B cell (primary cell): ENCODE measurements around the gene DPP10. TPM values are rescaled to one million over a fixed set of nuclear protein-coding genes. Genes with fewer than 3 reads are reported as not detected.

ENCODE experiments used
- ATAC-seq: fragments of 200-7000 bp; cut with Tn5 transposase; one replicate; pipeline ENCODE4 v1.10.0; 2021; ENCODE audit warnings: low read depth, mild to moderate bottlenecking, moderate number of reproducible peaks, moderate library complexity
- CTCF ChIA-PET: fragments of 350-600 bp; sonication (Branson Sonifier 250); formaldehyde crosslinking; loops from one replicate; lab custom pipeline; 2021; ENCODE audit warnings: antibody characterized with exemption, inconsistent platforms; lab: Charles Lee
- POLR2A ChIA-PET: fragments of 350-600 bp; sonication (Branson Sonifier 250); formaldehyde crosslinking; loops from one replicate; lab custom pipeline; 2021; ENCODE audit warnings: antibody characterized with exemption; lab: Charles Lee
- DNase-seq: peaks from one replicate; pipeline ENCODE4 v3.0.0; 2013
- H2AFZ ChIP-seq: 2 replicates; pipeline ENCODE4 v1.6.1; 2012; ENCODE audit warnings: mild to moderate bottlenecking, low read depth, low read length; ENCODE audit not compliant: insufficient read depth, poor library complexity, severe bottlenecking
- H3K27ac ChIP-seq, 2 donors: 1 replicate in 1 of 2; 2 replicates in 1 of 2; pipeline ENCODE4 v1.5.1; 2012 to 2013; ENCODE audit warnings: low read length in 2 of 2, mild to moderate bottlenecking in 2 of 2, moderate library complexity in 1 of 2
- H3K27me3 ChIP-seq, 4 experiments: fragments of 200-600 bp in 1 of 4; sonication (generic) in 1 of 4; replicated peaks in 1 of 4; 1 replicate in 2 of 4; 2 replicates in 2 of 4; pipeline versions ENCODE4 v1.6.1 to v1.7.0; 2013 to 2016; ENCODE audit warnings: low read length in 3 of 4, mild to moderate bottlenecking in 2 of 4, mixed read lengths in 1 of 4, moderate library complexity in 1 of 4; ENCODE audit not compliant: insufficient read depth in 4 of 4, control insufficient read depth in 3 of 4; ENCODE audit errors: control extremely low read depth in 1 of 4
- H3K36me3 ChIP-seq, 2 experiments: replicated peaks in 1 of 2; 1 replicate in 1 of 2; 2 replicates in 1 of 2; pipeline versions ENCODE4 v1.6.1 to v1.7.1; 2013; ENCODE audit warnings: low read length in 1 of 2; ENCODE audit not compliant: insufficient read depth in 2 of 2, control insufficient read depth in 1 of 2; ENCODE audit errors: control extremely low read depth in 1 of 2, extremely low read depth in 1 of 2
- H3K4me1 ChIP-seq, 2 donors: fragments of 200-600 bp in 1 of 2; sonication (generic) in 1 of 2; 1 replicate in 1 of 2; 2 replicates in 1 of 2; pipeline versions ENCODE4 v1.5.1 to v1.6.1; 2013 to 2017; ENCODE audit warnings: low read length in 2 of 2; ENCODE audit not compliant: control insufficient read depth in 2 of 2, insufficient read depth in 2 of 2
- H3K4me2 ChIP-seq: replicated peaks from 2 replicates; pipeline ENCODE3; 2012; ENCODE audit warnings: mild to moderate bottlenecking, low read depth, low read length; ENCODE audit not compliant: poor library complexity, severe bottlenecking
- H3K4me3 ChIP-seq, 5 experiments: fragments of 200-600 bp in 1 of 5; sonication (generic) in 1 of 5; 1 replicate in 3 of 5; 2 replicates in 2 of 5; pipeline versions ENCODE4 v1.5.1 to v1.7.0; 2011 to 2016; ENCODE audit warnings: low read length in 4 of 5, mild to moderate bottlenecking in 4 of 5, low read depth in 2 of 5, control low read depth in 1 of 5, moderate library complexity in 1 of 5; ENCODE audit not compliant: insufficient read depth in 1 of 5; ENCODE audit errors: control extremely low read depth in 1 of 5, extremely low read depth in 1 of 5
- H3K79me2 ChIP-seq: fragments of 200-600 bp; sonication (generic); one replicate; pipeline ENCODE4 v1.6.0; 2016; ENCODE audit warnings: low read length; ENCODE audit not compliant: control insufficient read depth, insufficient read depth
- H3K9ac ChIP-seq: fragments of 200-600 bp; sonication (generic); 2 replicates; pipeline ENCODE4 v1.6.1; 2017; ENCODE audit warnings: mild to moderate bottlenecking, low read length, moderate library complexity
- H3K9me3 ChIP-seq, 3 donors: one replicate each; pipeline versions ENCODE4 v1.6.1 to v1.7.1; 2013; ENCODE audit warnings: low read length in 2 of 3; ENCODE audit not compliant: control insufficient read depth in 2 of 3, insufficient read depth in 1 of 3; ENCODE audit errors: control extremely low read depth in 1 of 3
- H4K20me1 ChIP-seq: 2 replicates; pipeline ENCODE4 v1.6.0; 2012; ENCODE audit warnings: mild to moderate bottlenecking, low read length; ENCODE audit not compliant: insufficient read depth, control insufficient read depth, poor library complexity, severe bottlenecking
- H3K27ac Mint-ChIP-seq: one replicate; pipeline ENCODE4 v1.8.0; 2021; ENCODE audit warnings: mixed read lengths
- H3K27me3 Mint-ChIP-seq: one replicate; pipeline ENCODE4 v1.8.0; 2021; ENCODE audit warnings: mixed read lengths
- H3K4me1 Mint-ChIP-seq: one replicate; pipeline ENCODE4 v1.8.0; 2021; ENCODE audit warnings: mixed read lengths
- H3K4me3 Mint-ChIP-seq: one replicate; pipeline ENCODE4 v1.8.0; 2021; ENCODE audit warnings: mixed read lengths
- H3K9me3 Mint-ChIP-seq: one replicate; pipeline ENCODE4 v1.8.0; 2022; ENCODE audit warnings: mixed read lengths; ENCODE audit not compliant: insufficient read depth
- EZH2 ChIP-seq: IDR thresholded peaks from 2 replicates; pipeline ENCODE4 v1.6.1; 2012; ENCODE audit warnings: borderline replicate concordance, low read depth, mild to moderate bottlenecking, moderate library complexity, low read length; ENCODE audit not compliant: insufficient read depth, poor library complexity, severe bottlenecking
- WGBS: methylation state at CpG from one replicate; pipeline ENCODE4 v1.1.5; 2013; ENCODE audit warnings: missing lambda C conversion rate; ENCODE audit not compliant: insufficient coverage; 5-methylcytosine and 5-hydroxymethylcytosine counted together
- intact Hi-C: fragments of 100-400 bp; cut with micrococcal nuclease; formaldehyde crosslinking; loops from one replicate; pipeline ENCODE4 v1.10.0; 2022
- polyA plus RNA-seq: library from polyadenylated mRNA; depleted of rRNA; stranded (reverse); fragments of >200 nt; gene quantifications from 2 replicates; pipeline ENCODE4 v1.2.3, GENCODE V29; 2012
- total RNA-seq, 2 donors: library from RNA; stranded (reverse); fragments of 120-200 nt in 1 of 2; gene quantifications; 1 replicate in 1 of 2; 2 replicates in 1 of 2; pipeline versions ENCODE4 v1.2.3 to v1.2.4, GENCODE V29; 2013 to 2022
- TF ChIP-seq, protein P1 (sequence below): fragments of 200-600 bp; IDR thresholded peaks from one replicate; pipeline ENCODE4 v1.8.0; 2022; ENCODE audit warnings: antibody characterized with exemption, mild to moderate bottlenecking

The DPP10 gene
- total and polyA plus RNA-seq, 2 donors (not counting 1 experiment from before 2014, with no cell fraction given) = not detected

DNA sequence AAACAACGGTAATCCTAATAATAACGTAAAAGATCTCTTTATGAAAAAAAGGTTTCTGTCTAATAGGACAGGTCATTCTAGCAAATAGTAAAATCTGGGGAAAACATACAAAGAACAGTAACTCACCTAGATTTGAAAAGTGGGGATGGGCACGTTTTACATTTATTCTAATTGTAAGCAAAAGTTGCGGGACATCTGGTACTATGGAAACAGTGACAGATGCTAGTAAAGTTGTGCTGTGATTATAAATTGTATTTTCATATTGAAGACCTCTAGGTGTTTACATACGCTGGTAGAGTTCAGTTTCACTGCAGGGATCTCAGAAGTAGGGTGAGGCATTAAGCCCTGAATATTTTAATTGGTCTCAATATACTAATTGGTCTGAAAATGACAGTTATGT, 422.5 kb downstream of the DPP10 start:
- Histone ChIP-seq H3K9me3 (no peaks in the 10 kb centered on the region), H2AFZ (no peak overlapping the region), H3K4me1 (no peaks in the 10 kb centered on the region), H3K36me3 (no peaks in the 10 kb centered on the region), H3K4me3 (no peak overlapping the region), H3K79me2 (no peaks in the 10 kb centered on the region), H3K9ac (no peak overlapping the region), H3K4me2 (no peak overlapping the region), H3K27ac (no peak overlapping the region), H3K27me3 (no peaks in the 10 kb centered on the region), H4K20me1 (no peaks in the 10 kb centered on the region)
- H3K27me3 Mint-ChIP-seq = no peaks in the 10 kb centered on the region
- no peaks in the 10 kb centered on the region for H3K9me3 Mint-ChIP-seq
- H3K4me1 Mint-ChIP-seq = no peaks in the 10 kb centered on the region
- ATAC-seq = no peak
- POLR2A ChIA-PET = no interaction called here
- WGBS = 100% methylated on average over 1 of the region's 5 CpGs
- no peak for DNase-seq
- H3K4me3 Mint-ChIP-seq = no peak overlapping the region
- intact Hi-C loops = no loop called here
- TF ChIP-seq, protein P1, sequence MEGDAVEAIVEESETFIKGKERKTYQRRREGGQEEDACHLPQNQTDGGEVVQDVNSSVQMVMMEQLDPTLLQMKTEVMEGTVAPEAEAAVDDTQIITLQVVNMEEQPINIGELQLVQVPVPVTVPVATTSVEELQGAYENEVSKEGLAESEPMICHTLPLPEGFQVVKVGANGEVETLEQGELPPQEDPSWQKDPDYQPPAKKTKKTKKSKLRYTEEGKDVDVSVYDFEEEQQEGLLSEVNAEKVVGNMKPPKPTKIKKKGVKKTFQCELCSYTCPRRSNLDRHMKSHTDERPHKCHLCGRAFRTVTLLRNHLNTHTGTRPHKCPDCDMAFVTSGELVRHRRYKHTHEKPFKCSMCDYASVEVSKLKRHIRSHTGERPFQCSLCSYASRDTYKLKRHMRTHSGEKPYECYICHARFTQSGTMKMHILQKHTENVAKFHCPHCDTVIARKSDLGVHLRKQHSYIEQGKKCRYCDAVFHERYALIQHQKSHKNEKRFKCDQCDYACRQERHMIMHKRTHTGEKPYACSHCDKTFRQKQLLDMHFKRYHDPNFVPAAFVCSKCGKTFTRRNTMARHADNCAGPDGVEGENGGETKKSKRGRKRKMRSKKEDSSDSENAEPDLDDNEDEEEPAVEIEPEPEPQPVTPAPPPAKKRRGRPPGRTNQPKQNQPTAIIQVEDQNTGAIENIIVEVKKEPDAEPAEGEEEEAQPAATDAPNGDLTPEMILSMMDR = no peak
- no peak for TF ChIP-seq EZH2
- CTCF ChIA-PET = no interaction called here
- no peak overlapping the region for H3K27ac Mint-ChIP-seq

DNA sequence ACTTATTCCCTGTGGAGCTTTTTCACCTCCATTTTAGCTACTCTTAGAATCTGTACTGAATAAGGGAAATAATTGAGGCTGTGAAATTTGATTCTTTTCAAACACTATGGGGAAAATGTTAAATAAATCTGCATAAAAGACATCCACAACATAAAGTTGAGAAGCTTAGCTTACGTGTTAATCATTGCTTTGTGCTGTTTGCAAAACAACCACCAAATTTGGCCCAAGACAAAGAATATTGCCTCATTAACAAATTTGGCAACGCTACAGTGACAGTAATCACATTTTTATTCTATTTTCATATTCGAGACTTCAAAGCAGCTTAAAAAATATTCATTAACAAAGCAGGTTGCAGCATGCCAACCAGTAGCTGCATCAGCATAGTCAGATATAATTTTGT, 437.6 kb downstream of the DPP10 start:
- H3K4me1 ChIP-seq = no peaks in the 10 kb centered on the region
- WGBS = 90% methylated on average over 2 of the region's 3 CpGs
- H3K9me3 ChIP-seq = no peaks in the 10 kb centered on the region
- TF ChIP-seq, protein P1 = no peak
- TF ChIP-seq EZH2 = no peak
- ChIA-PET CTCF (no interaction called here), POLR2A (no interaction called here)
- H3K36me3 ChIP-seq = no peaks in the 10 kb centered on the region
- no peak overlapping the region for H3K27ac ChIP-seq
- H3K4me2 ChIP-seq = no peak overlapping the region
- ATAC-seq = no peak
- no peaks in the 10 kb centered on the region for H3K27me3 ChIP-seq
- Mint-ChIP-seq H3K4me3 (no peak overlapping the region), H3K9me3 (peaks cover 3% of the 10 kb centered on the region), H3K4me1 (no peaks in the 10 kb centered on the region), H3K27ac (no peak overlapping the region), H3K27me3 (no peaks in the 10 kb centered on the region)
- intact Hi-C loops = no loop called here
- no peak overlapping the region for H3K9ac ChIP-seq
- H3K4me3 ChIP-seq = no peak overlapping the region
- no peaks in the 10 kb centered on the region for H3K79me2 ChIP-seq
- H4K20me1 ChIP-seq = no peaks in the 10 kb centered on the region
- no peak for DNase-seq
- no peak overlapping the region for H2AFZ ChIP-seq
